ENCODE data around the gene KIF26B.

Gene KIF26B

DNA sequence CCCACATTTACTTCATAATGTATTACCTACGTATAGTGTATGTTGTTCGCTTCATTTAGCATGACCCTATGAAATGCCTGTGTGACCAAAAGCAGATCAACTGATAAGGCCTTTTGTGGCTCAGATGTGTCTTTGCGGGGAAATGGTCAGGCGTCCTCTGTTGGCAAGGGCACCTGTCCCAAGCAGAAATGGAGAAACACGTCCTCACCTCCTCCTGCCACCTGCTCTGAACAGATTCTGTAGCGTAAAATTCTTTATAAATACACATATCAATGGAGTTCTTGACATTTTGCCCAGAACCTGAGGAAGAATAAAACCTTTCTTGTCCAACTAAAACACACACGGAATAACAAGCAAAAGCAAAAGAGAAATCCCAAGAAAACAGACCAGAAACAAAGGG, 417.9 kb downstream of the KIF26B start:
- DNase-seq (ENCODE audit: low read depth), result no peak

DNA sequence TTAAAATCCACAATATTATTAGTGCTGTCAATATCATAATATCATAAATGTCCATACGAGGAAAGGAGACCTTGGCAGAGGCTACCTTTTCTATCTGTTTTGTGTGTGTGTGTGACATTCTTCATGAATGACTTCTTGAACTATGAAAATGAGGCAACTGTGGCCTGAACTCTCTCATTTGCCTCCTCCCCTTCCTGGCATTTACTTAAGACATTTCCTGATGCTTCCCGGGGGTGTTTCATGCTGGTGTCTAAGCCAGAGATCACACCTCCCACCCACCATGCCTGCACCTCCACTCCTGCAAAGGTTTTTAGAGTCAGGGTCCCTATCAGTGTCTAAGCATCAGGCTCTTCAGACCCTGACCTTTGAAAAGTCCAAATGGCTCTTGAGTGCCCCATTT, 420.9 kb downstream of the KIF26B start:
- no peak for DNase-seq (ENCODE audit: low read depth)

DNA sequence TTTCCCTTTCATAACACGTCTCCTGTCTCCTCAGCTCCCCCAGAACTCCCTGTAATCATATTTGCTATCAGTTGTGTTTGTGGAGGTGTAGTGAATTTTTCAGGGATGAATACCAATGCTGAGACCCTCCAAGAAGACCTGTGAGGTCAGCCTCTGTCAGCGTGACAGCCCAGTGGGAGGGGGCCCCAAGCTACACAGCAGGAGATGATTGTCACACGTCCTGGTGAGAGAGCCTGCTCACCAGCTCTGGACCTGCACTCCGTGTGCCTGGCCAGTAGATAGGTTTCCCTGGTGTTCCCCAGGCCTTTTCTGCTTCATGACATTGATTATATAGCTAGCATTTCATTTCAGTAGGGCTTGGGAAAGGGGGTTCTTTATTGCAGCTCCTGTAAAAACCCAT, 421.5 kb downstream of the KIF26B start:
- DNase-seq (ENCODE audit: low read depth), result no peak

DNA sequence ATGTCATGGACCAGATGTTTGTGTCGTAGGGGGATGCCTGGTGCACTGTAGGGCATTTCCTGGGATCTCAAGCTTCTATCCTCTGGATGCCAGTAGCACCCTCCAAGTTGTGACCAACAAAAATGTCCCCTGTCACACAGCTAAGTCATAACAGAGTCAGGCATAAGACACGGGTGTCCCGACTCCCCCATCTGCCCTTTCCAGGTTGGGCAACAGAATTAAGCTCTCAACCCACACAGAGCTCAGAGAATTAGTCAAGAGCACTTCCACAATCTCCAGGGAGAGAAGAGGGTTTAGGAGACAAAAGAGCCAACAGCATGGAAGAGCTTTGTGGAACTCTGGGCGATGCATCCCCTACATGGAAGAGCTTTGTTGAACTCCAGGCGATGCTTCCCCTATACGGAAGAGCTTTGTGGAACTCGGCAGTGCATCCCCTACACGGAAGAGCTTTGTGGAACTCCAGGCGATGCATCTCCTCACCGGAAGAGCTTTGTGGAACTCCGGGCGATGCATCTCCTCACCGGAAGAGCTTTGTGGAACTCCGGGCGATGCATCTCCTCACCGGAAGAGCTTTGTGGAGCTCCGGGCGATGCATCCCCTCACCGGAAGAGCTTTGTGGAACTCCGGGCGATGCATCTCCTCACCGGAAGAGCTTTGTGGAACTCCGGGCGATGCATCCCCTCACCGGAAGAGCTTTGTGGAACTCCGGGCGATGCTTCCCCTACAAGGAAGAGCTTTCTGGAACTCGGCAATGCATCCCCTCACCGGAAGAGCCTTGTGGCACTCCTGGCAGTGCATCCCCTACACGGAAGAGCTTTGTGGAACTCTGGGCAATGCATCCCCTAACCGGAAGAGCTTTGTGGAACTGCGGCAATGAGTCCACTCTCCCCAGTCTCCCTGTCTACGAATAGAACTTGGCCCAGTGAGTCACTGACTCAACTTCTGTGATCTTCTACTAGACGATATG, 422.7 kb downstream of the KIF26B start:
- no peak for DNase-seq (ENCODE audit: low read depth)

DNA sequence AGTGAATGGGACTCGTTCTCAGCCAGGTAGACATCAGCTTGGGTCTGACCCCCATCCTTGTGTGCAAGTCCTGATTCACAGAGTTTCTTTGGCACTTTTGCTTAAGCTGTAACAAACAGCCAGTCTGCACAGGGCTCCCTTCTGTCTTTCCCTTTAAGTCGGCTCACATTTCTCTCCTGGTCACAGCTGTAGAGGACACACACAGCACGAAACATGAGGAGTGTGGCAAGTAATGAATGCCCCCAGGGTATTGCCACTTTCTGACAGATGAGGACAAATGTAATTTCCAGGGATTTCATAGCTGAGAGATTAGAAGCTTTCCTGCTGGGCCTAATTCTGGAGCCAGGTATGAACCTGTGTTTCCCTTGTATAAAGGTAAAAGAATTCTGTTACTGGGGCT, 423.5 kb downstream of the KIF26B start:
- no peak for DNase-seq (ENCODE audit: low read depth)

- DNase-seq (ENCODE audit: low read depth), result no peak
These were observed 424.0 kb downstream of the KIF26B start for GRCh38 chr1:245578771-245579170.

GRCh38 chr1:245579881-245580280, 425.1 kb downstream of the KIF26B start:
- no peak for DNase-seq (ENCODE audit: low read depth)

DNA sequence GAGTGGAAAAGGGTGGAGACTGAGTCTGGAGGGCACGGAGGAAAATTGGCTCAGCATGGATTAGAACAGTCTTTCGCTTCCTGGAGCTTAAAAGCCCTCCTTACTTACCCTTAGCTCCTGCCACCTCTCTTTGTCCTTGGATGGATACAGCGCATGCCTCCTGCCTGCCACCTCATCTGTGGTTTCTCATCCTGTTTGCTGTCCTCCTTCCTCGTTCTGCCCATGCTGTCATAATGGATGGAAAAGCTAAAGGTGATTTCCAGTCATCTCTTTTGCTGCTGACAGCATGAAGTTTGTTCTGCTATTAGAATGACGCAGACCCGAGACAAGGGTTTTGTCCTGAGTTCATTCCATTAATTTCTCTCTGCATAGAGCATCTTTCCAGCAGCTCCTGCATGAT, 425.9 kb downstream of the KIF26B start:
- no peak for DNase-seq (ENCODE audit: low read depth)

GRCh38 chr1:245582026-245582425, 427.2 kb downstream of the KIF26B start:
- DNase-seq (ENCODE audit: low read depth), result no peak

- no peak for DNase-seq (ENCODE audit: low read depth)
These were observed 428.3 kb downstream of the KIF26B start for GRCh38 chr1:245583081-245583480.

- DNase-seq (ENCODE audit: low read depth), result no peak
These were observed 429.0 kb downstream of the KIF26B start for GRCh38 chr1:245583575-245584330.

- DNase-seq (ENCODE audit: low read depth), result no peak
These were observed 430.6 kb downstream of the KIF26B start for GRCh38 chr1:245585252-245585959.

DNA sequence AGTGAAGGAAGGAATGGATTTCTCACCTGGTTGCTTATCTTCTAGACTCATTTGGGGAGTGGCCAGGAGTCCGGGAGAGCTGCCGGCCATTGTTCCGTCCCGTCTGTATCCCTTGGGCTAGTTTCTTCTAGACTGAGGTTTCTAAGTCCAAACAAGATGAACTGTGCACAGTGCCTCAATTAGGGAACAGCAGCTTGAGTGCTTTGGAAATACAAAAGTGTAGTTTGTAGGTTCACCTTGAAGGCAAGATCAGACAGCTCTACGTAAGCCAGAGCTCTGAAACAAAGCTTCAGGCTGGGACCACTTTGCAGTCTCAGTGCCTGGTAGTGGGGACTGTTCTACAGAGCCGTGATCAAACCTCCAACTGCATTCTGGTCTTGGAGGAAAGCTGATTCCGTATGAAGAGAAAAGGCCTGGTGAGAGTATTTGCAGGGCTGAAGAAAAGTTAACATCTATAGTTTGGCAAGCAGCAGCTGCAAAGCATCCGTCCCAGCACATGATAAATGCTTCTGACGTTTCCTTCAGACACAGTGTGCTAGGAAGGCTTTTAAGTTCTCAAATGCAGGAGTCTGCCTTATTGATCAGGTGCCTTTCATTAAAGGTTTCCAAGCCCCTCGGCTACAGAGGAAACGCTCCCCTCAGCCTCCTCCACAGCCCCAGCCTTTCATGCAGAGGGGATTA, 432.8 kb downstream of the KIF26B start:
- DNase-seq (ENCODE audit: low read depth), result no peak

DNA sequence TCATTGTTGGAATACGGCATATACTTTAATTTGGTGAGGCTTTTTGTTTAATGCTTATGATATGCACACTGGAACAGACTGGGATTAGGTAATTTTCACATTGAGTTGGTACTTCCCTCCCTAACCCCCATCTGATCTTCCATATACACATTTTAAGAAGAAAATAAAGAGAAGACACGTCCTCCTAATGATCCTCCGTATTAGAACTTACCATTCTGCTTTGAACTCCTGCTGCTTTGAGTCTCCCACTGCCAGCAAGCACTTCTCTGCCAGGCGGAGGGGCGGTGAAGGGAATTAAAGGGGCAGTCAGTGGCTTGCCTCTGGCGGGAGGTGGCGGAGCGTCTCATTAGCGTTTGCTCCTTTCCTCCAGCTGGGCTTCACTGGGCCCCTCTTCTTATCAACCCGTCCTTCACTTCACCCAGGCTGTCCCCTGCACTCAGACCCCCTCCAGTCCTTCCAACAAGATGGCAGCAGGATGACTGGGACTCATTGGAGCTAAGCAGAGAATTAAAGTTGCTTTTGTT, 433.4 kb downstream of the KIF26B start:
- no peak for DNase-seq (ENCODE audit: low read depth)

DNA sequence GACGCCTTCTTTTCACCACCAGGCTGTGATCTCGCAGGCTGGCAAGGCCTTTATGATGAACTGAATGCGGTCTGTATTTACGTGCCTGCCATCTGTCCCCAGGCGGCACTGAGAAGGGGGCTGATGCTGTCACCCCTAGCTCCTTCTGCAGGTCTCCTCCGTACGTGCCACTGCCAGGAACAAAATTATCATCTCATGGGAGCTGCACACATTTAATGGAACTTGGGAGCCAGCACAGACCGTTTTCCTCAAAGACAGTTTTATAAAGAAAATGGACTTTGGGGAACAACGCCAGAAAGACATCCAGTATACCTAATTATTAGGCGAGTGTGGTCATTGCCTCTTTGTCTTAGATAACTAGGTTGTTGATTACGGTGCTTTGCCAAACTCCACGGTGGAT, 434.5 kb downstream of the KIF26B start:
- DNase-seq (ENCODE audit: low read depth), result no peak

DNA sequence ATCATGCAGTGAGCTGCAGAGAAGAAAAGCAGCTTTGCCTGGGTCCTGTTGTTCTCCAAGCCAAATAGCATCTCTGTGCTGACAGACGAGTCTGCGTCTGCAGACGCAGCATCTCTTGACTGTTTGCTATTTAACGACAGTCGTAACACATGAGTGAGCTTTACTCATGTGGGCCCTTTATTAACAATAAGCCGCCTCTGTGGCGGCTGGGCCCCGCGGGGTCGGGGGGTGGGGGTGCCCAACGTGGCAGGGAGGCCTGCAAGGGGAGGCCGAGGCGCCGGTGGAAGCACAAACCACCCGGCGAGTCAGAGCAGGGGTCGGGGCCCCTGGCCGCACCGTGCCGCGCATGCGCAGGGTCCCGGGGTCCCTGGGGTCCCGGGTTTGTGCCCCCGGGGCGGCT, 435.1 kb downstream of the KIF26B start:
- no peak for DNase-seq (ENCODE audit: low read depth)

DNA sequence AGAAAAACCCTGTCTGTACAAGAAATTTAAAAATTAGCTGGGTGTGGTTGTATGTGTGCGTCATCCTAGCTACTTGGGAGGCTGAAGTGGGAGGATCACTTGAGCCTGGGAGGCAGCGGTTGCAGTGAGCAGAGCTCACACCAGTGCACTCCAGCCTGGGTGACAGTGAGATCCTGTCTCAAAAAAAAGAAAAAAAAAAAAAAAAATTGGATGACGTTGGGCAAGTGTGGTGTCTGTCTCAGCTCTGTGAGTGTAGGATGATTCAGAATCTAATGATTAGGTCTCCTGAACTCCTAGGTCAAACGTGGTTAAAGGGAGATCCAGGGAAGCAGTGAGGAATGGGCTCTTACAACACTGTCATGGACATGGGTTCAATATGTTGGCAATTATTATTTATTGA, 435.9 kb downstream of the KIF26B start:
- no peak for DNase-seq (ENCODE audit: low read depth)

DNA sequence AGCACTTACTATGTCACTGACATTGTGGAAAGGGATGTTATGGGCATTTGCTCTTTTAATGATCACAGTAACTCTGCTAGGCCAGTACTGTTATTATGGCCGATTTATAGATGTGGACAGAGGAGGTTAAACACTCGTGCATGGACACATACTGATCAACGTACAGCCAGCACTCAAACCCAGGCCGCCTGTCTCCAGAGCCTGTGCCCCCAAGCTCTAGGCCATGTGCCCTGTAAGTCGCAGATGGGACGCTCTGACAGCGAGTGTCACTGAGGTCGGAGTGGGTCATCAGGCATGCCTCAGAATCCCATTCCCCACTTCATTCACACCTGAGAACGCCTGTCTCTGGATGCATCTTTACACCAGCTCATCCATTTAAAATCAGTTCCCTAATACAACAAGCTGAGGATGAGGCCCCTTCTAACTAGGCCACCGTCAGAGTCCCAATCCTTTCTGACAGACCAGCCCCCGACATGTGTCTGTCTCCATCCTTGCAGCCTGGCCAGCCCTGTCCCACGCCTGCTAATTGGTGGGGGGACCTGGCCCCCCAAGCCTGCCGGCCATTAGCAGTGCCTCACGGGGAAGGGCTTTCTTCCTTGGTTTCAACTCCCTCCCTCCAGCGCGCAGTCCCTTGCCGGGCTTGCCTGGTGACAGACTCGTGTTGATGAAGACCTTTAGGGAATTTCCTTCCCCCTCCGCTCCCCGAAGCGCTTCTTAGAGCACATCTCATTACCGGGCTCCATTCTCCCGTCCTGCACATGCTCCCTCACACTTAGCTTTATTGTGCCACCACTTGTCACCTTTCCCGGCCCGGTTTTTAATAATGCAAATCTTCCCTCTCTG, 436.8 kb downstream of the KIF26B start:
- DNase-seq (ENCODE audit: low read depth), result no peak

GRCh38 chr1:245592189-245592460, 437.3 kb downstream of the KIF26B start:
- no peak for DNase-seq (ENCODE audit: low read depth)

GRCh38 chr1:245598524-245599305, 443.9 kb downstream of the KIF26B start:
- DNase-seq (ENCODE audit: low read depth), result no peak

Data from activated T-helper 1 cell treated with Interleukin-2 at 50 U/mL for 16 hours (primary cell).